Prostate gland (tissue), 2 donors: ENCODE data around the gene DUSP15.

Experiments
- POLR2A ChIP-seq: fragments of 450-650 bp; IDR thresholded peaks from one replicate; pipeline ENCODE4 v1.6.1; 2016; ENCODE audit warnings: antibody characterized with exemption, mild to moderate bottlenecking
- POLR2AphosphoS5 ChIP-seq: sonication (generic); formaldehyde crosslinking; IDR thresholded peaks from one replicate; pipeline ENCODE4 v1.6.1; 2017; ENCODE audit warnings: antibody characterized with exemption
- TF ChIP-seq, protein P1 (sequence below), 4 experiments: fragments of 200-600 bp in 2 of 4; fragments of 450-650 bp in 2 of 4; sonication (generic) in 2 of 4; IDR thresholded peaks; 1 replicate in 3 of 4; 2 replicates in 1 of 4; pipeline ENCODE4 v1.5.1; 2016 to 2019; ENCODE audit warnings: antibody characterized with exemption in 4 of 4, mild to moderate bottlenecking in 2 of 4, moderate library complexity in 2 of 4

DNA sequence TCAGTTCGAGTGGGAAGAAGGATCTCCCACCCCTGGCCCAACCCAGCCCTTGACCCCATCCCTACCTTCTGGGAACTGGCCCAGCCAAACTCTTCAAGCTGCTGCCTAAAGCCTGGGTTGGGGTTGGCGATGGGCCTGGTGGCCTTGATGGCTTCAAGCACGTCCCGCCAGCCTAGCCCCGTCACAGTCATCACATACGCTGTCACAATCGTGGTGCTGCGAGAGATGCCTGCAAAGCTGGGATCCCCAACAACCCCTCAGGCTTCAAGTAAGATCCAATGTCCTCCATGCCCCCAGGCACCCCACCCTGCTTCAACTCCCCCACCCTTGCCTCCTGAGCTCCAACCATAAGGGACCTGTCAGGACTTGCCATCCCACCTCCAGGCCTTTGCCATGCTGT lies 7.8 kb downstream of the DUSP15 start:
- TF ChIP-seq, protein P1, sequence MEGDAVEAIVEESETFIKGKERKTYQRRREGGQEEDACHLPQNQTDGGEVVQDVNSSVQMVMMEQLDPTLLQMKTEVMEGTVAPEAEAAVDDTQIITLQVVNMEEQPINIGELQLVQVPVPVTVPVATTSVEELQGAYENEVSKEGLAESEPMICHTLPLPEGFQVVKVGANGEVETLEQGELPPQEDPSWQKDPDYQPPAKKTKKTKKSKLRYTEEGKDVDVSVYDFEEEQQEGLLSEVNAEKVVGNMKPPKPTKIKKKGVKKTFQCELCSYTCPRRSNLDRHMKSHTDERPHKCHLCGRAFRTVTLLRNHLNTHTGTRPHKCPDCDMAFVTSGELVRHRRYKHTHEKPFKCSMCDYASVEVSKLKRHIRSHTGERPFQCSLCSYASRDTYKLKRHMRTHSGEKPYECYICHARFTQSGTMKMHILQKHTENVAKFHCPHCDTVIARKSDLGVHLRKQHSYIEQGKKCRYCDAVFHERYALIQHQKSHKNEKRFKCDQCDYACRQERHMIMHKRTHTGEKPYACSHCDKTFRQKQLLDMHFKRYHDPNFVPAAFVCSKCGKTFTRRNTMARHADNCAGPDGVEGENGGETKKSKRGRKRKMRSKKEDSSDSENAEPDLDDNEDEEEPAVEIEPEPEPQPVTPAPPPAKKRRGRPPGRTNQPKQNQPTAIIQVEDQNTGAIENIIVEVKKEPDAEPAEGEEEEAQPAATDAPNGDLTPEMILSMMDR (IDR thresholded peaks at IDR 0.05), result no peak
- TF ChIP-seq POLR2A, result no peak
- no peak for TF ChIP-seq POLR2AphosphoS5
